Bronchial epithelial cell (primary cell): ENCODE data around the gene PCDHGA2. TPM values are rescaled to one million over a fixed set of nuclear protein-coding genes. Genes with fewer than 3 reads are reported as not detected.

ENCODE experiments used
- DNase-seq: peaks from one replicate; pipeline ENCODE4 v3.0.0-alpha.2; 2010; ENCODE audit warnings: low read depth
- FAIRE-seq: peaks from 2 replicates; lab custom pipeline; 2011; peaks lifted over from hg19 to GRCh38; lab: Jason Lieb, UNC
- H3K27me3 ChIP-seq: 2 replicates; pipeline ENCODE4 v1.5.1; 2011; ENCODE audit warnings: low read length; ENCODE audit not compliant: control insufficient read depth, insufficient read depth
- H3K36me3 ChIP-seq: 2 replicates; pipeline ENCODE4 v1.5.1; 2011; ENCODE audit warnings: low read length; ENCODE audit not compliant: control insufficient read depth, insufficient read depth
- H3K4me3 ChIP-seq: 2 replicates; pipeline ENCODE4 v1.5.1; 2011; ENCODE audit warnings: mild to moderate bottlenecking, low read depth, low read length, control low read depth
- CTCF ChIP-seq: IDR thresholded peaks from 2 replicates; pipeline ENCODE4 v1.5.1; 2011; ENCODE audit warnings: mild to moderate bottlenecking, moderate library complexity, low read length, control low read depth, inconsistent platforms; ENCODE audit not compliant: insufficient read depth, severe bottlenecking
- total RNA-seq: library from RNA; depleted of rRNA; stranded (reverse); fragments of >200 nt; gene quantifications from 2 replicates; pipeline ENCODE4 v1.2.1, GENCODE V29; 2014

Gene PCDHGA2
- total RNA-seq, 1 donor from 2014 or later = under 0.01 TPM

- no peak for DNase-seq
- Histone ChIP-seq H3K36me3 (no peaks in the 10 kb centered on the region), H3K4me3 (no peak overlapping the region), H3K27me3 (peaks cover 5% of the 10 kb centered on the region)
- TF ChIP-seq CTCF = no peak
- no peak for FAIRE-seq
These were observed 17.1 kb downstream of the PCDHGA2 start for GRCh38 chr5:141355641-141356040.

- no peak for TF ChIP-seq CTCF
These were observed 17.6 kb downstream of the PCDHGA2 start for GRCh38 chr5:141356133-141356532.

GRCh38 chr5:141356950-141357349 is 18.4 kb downstream of the PCDHGA2 start:
- Histone ChIP-seq H3K36me3 (no peaks in the 10 kb centered on the region), H3K27me3 (peaks cover 5% of the 10 kb centered on the region), H3K4me3 (no peak overlapping the region)
- FAIRE-seq (no peak), DNase-seq (no peak)
- TF ChIP-seq CTCF = no peak

More at GRCh38 chr5:141356133-141356532, 17.6 kb downstream of the PCDHGA2 start:
- FAIRE-seq (no peak), DNase-seq (no peak)
- H3K27me3 ChIP-seq = peaks cover 5% of the 10 kb centered on the region
- H3K4me3 ChIP-seq = no peak overlapping the region
- no peaks in the 10 kb centered on the region for H3K36me3 ChIP-seq

GRCh38 chr5:141359790-141360426 is 21.3 kb downstream of the PCDHGA2 start, which contains the start of gene PCDHGB2:
TSS of gene PCDHGB2 (plus strand) at chr5:141359994. CDS start at chr5:141360136, 142 bp downstream.
- Histone ChIP-seq H3K27me3 (peaks cover 13% of the 10 kb centered on the region), H3K36me3 (no peaks in the 10 kb centered on the region), H3K4me3 (peak within 1 kb of the TSS; percentile 23)
- DNase-seq = peak; percentile 25
- peak; percentile 33 for TF ChIP-seq CTCF
- FAIRE-seq = no peak

- Histone ChIP-seq H3K36me3 (no peaks in the 10 kb centered on the region), H3K4me3 (no peak overlapping the region), H3K27me3 (peaks cover 17% of the 10 kb centered on the region)
- DNase-seq (no peak), FAIRE-seq (no peak)
- no peak for TF ChIP-seq CTCF
These were observed 22.1 kb downstream of the PCDHGA2 start for GRCh38 chr5:141360685-141361084.

GRCh38 chr5:141362719-141363118 is 24.2 kb downstream of the PCDHGA2 start:
- no peak for TF ChIP-seq CTCF
- no peak for FAIRE-seq
- H3K27me3 ChIP-seq = peaks cover 25% of the 10 kb centered on the region

More at GRCh38 chr5:141362719-141363118, 24.2 kb downstream of the PCDHGA2 start:
- no peak overlapping the region for H3K4me3 ChIP-seq
- H3K36me3 ChIP-seq = no peaks in the 10 kb centered on the region
- DNase-seq = no peak
